ENCODE results near the gene SENP1.

- TF ChIP-seq POLR2A (IDR thresholded peaks at IDR 0.05) (no peak), CTCF (IDR thresholded peaks at IDR 0.05) (no peak), POLR2AphosphoS5 (IDR thresholded peaks at IDR 0.05) (no peak)
Observed at GRCh38 chr12:48028541-48029431, 77.1 kb downstream of the SENP1 start.
